Brain pericyte (primary cell): Measurements from ENCODE around the gene CIZ1.

Source experiments
- DNase-seq: peaks from one replicate; pipeline ENCODE4 v3.0.0-alpha.2; 2012; ENCODE audit warnings: low read depth, low spot score

Gene CIZ1

GRCh38 chr9:128163027-128163515 lies 28.3 kb downstream of the CIZ1 start:
- no peak for DNase-seq

- DNase-seq = no peak
Observed at GRCh38 chr9:128162215-128163026, 29.0 kb downstream of the CIZ1 start.

GRCh38 chr9:128161215-128161902 lies 30.0 kb downstream of the CIZ1 start:
- no peak for DNase-seq

- no peak for DNase-seq
Observed at GRCh38 chr9:128160603-128160987, 30.8 kb downstream of the CIZ1 start.

- DNase-seq = peak; percentile 55
Observed at GRCh38 chr9:128159784-128160602, 31.4 kb downstream of the CIZ1 start, which contains the start of gene BBLN. TSS of gene BBLN (plus strand) at chr9:128160265. CDS start at chr9:128160408, 143 bp downstream.

GRCh38 chr9:128159522-128159783 lies 31.9 kb downstream of the CIZ1 start:
- DNase-seq = no peak

GRCh38 chr9:128155736-128156500 lies 35.5 kb downstream of the CIZ1 start:
- DNase-seq = no peak

GRCh38 chr9:128153947-128154695 lies 37.3 kb downstream of the CIZ1 start:
- DNase-seq = no peak

- no peak for DNase-seq
Observed at GRCh38 chr9:128153060-128153946, 38.1 kb downstream of the CIZ1 start.

- no peak for DNase-seq
Observed at GRCh38 chr9:128152133-128153059, 39.0 kb downstream of the CIZ1 start.

- no peak for DNase-seq
Observed at GRCh38 chr9:128151309-128152132, 39.9 kb downstream of the CIZ1 start.

GRCh38 chr9:128150594-128151308 lies 40.6 kb downstream of the CIZ1 start:
- DNase-seq = no peak

GRCh38 chr9:128149951-128150593 lies 41.3 kb downstream of the CIZ1 start:
- DNase-seq = no peak

GRCh38 chr9:128149001-128149701 lies 42.2 kb downstream of the CIZ1 start, which contains the start of gene LCN2:
TSS of gene LCN2 (plus strand) at chr9:128149453. CDS start at chr9:128149526, 73 bp downstream.
- DNase-seq = no peak

GRCh38 chr9:128148509-128149000 lies 42.8 kb downstream of the CIZ1 start:
- no peak for DNase-seq
